ENCODE results near the gene CAPN12. TPM values are rescaled to one million over a fixed set of nuclear protein-coding genes. Genes with fewer than 3 reads are reported as not detected.

The CAPN12 gene
- total and polyA plus RNA-seq, 2 of the 8 experiments (the other 6 are each of a cell fraction or from before 2014, with no cell fraction given) = 8.8 to 20.0 TPM

GRCh38 chr19:38774181-38774950 is 30.1 kb upstream of the CAPN12 start (continued):
- TF ChIP-seq RBBP5 (IDR thresholded peaks at IDR 0.05; ENCODE audit: borderline replicate concordance, low read depth, low read length) = no peak
- TF ChIP-seq POU5F1 (IDR thresholded peaks at IDR 0.05; ENCODE audit: low read depth, low read length) = no peak
- no peak for TF ChIP-seq SIN3A (conservative IDR thresholded peaks at IDR 0.05 in 1 of 2, IDR thresholded peaks at IDR 0.05 in 1 of 2; ENCODE audit: low read depth in 1 of 2, low read length in 2 of 2)
